Kidney (tissue), 14 donors: ENCODE results near the gene SORT1. TPM values are rescaled to one million over a fixed set of nuclear protein-coding genes. Genes with fewer than 3 reads are reported as not detected.

Experiments used
- DNase-seq, 5 donors: peaks; one replicate each; pipeline ENCODE4 v3.0.0-alpha.2; 2013 to 2020
- FAIRE-seq: peaks from 2 replicates; lab custom pipeline; 2012; peaks lifted over from hg19 to GRCh38; lab: Jason Lieb, UNC
- H3K27ac ChIP-seq, 2 donors: one replicate each; pipeline ENCODE4 v1.7.0; 2013; ENCODE audit warnings: low read depth in 2 of 2, low read length in 2 of 2, inconsistent platforms in 1 of 2
- H3K27me3 ChIP-seq: one replicate; pipeline ENCODE4 v1.7.1; 2013; ENCODE audit warnings: low read length, inconsistent platforms; ENCODE audit not compliant: control insufficient read depth, insufficient read depth
- H3K36me3 ChIP-seq, 3 donors: one replicate each; pipeline versions ENCODE4 v1.7.0 to v1.7.1; 2013; ENCODE audit warnings: low read length in 3 of 3, control low read depth in 1 of 3, inconsistent platforms in 1 of 3; ENCODE audit not compliant: insufficient read depth in 3 of 3, control insufficient read depth in 2 of 3
- H3K4me1 ChIP-seq, 3 donors: one replicate each; pipeline versions ENCODE4 v1.7.0 to v1.7.1; 2013; ENCODE audit warnings: low read length in 3 of 3, inconsistent platforms in 1 of 3, low read depth in 1 of 3; ENCODE audit not compliant: control insufficient read depth in 2 of 3, insufficient read depth in 2 of 3
- H3K4me3 ChIP-seq, 3 donors: one replicate each; pipeline versions ENCODE4 v1.7.0 to v1.8.1; 2013; ENCODE audit warnings: low read length in 3 of 3, control low read depth in 1 of 3, inconsistent platforms in 1 of 3
- H3K9ac ChIP-seq, 3 donors: one replicate each; pipeline versions ENCODE4 v1.7.0 to v1.7.1; 2013; ENCODE audit warnings: low read length in 3 of 3, control low read depth in 1 of 3, inconsistent platforms in 1 of 3
- H3K9me3 ChIP-seq, 3 donors: one replicate each; pipeline versions ENCODE4 v1.7.0 to v1.7.1; 2013; ENCODE audit warnings: low read length in 3 of 3, control low read depth in 1 of 3, inconsistent platforms in 1 of 3; ENCODE audit not compliant: control insufficient read depth in 2 of 3, insufficient read depth in 1 of 3
- CTCF ChIP-seq: IDR thresholded peaks from 3 replicates; pipeline ENCODE4 v1.5.1; 2012; ENCODE audit warnings: mild to moderate bottlenecking, moderate library complexity, borderline replicate concordance; ENCODE audit not compliant: insufficient read depth; ENCODE audit errors: extremely low read depth
- intact Hi-C: fragments of 100-400 bp; cut with DNase I; formaldehyde crosslinking; loops from one replicate; pipeline ENCODE4 v1.11.1; 2022
- polyA plus RNA-seq: library from polyadenylated mRNA; stranded (reverse); fragments of 350-450 nt; fragmentation: Illumina TruSeq; extraction: RNeasy Lipid Tissue Mini Kit (QIAGEN cat#74804); gene quantifications from one replicate; pipeline ENCODE4 v1.2.3, GENCODE V29; 2014; ENCODE audit warnings: low read depth, low replicate concordance; ENCODE audit not compliant: insufficient read depth
- total RNA-seq: library from RNA; stranded (reverse); fragmentation: NEBNext Ultra II Directional; extraction: Animal tissue kit (Norgen Biotek cat#: 25700); gene quantifications from one replicate; pipeline ENCODE4 v1.2.1, GENCODE V29; 2021
- donor health status: control.
- donor health status: control.
- donor health status: control.
- donor health status: control.
- donor health status: control.
- donor health status: DM: yes; HTN: yes; CAD: no.
- donor health status: Normal renal cell carcinoma (clear cell type).

The SORT1 gene
- total and polyA plus RNA-seq, 2 donors from 2014 or later, result 33.5 to 169 TPM

GRCh38 chr1:109399326-109399957 is 1.7 kb upstream of the SORT1 start:
- FAIRE-seq (peak; percentile 78), DNase-seq (peak in 2 of 5 donors; percentile 80)
- Histone ChIP-seq H3K4me3 (no peak overlapping the region), H3K9me3 (no peaks in the 10 kb centered on the region), H3K36me3 (peaks cover 0 to 8% (median 6%) of the 10 kb centered on the region in 3 donors), H3K27me3 (no peaks in the 10 kb centered on the region), H3K27ac (no peak overlapping the region), H3K9ac (no peak overlapping the region), H3K4me1 (peaks cover 6 to 15% (median 13%) of the 10 kb centered on the region in 3 donors)
- TF ChIP-seq CTCF, result peak; percentile 48
- intact Hi-C loops, result no loop called here

- Histone ChIP-seq H3K9ac (peak overlapping the region; percentile 5 to 66 (median 27)), H3K27ac (no peak overlapping the region), H3K36me3 (peaks cover 0 to 8% (median 6%) of the 10 kb centered on the region in 3 donors), H3K4me1 (peaks cover 6 to 17% (median 16%) of the 10 kb centered on the region in 3 donors), H3K9me3 (no peaks in the 10 kb centered on the region), H3K4me3 (peak overlapping the region; percentile 51 to 65 (median 60)), H3K27me3 (no peaks in the 10 kb centered on the region)
- no peak for FAIRE-seq
- intact Hi-C loops, result no loop called here
- TF ChIP-seq CTCF, result no peak
- DNase-seq, result peak in 2 of 5 donors; percentile 22 to 48
Measured at GRCh38 chr1:109398343-109399225, 866 bp upstream of the SORT1 start.

- intact Hi-C loops, result no loop called here
- no peaks in the 10 kb centered on the region for H3K9me3 ChIP-seq
- DNase-seq (peak in 2 of 5 donors; percentile 39 to 46), FAIRE-seq (no peak)
- H3K9ac ChIP-seq, result peak overlapping the region; percentile 30 to 43 (median 33)
- H3K4me3 ChIP-seq, result peak overlapping the region; percentile 55 to 60 (median 59)
- peak overlapping the region; percentile 18 to 51 for H3K27ac ChIP-seq
- peaks cover 10 to 31% (median 28%) of the 10 kb centered on the region in 3 donors for H3K4me1 ChIP-seq
- no peaks in the 10 kb centered on the region for H3K27me3 ChIP-seq
- peaks cover 0 to 8% (median 2%) of the 10 kb centered on the region in 3 donors for H3K36me3 ChIP-seq
- no peak for TF ChIP-seq CTCF
Measured at GRCh38 chr1:109396871-109397580, 692 bp downstream of the SORT1 start.
